ENCODE data around the gene ZC3H4.

GRCh38 chr19:47146920-47147319 is 33.3 kb upstream of the ZC3H4 start:
- no peak for TF ChIP-seq EZH2 (IDR thresholded peaks at IDR 0.05; ENCODE audit: borderline replicate concordance, low read depth, low read length, poor library complexity, severe bottlenecking)
- TF ChIP-seq, protein P1, sequence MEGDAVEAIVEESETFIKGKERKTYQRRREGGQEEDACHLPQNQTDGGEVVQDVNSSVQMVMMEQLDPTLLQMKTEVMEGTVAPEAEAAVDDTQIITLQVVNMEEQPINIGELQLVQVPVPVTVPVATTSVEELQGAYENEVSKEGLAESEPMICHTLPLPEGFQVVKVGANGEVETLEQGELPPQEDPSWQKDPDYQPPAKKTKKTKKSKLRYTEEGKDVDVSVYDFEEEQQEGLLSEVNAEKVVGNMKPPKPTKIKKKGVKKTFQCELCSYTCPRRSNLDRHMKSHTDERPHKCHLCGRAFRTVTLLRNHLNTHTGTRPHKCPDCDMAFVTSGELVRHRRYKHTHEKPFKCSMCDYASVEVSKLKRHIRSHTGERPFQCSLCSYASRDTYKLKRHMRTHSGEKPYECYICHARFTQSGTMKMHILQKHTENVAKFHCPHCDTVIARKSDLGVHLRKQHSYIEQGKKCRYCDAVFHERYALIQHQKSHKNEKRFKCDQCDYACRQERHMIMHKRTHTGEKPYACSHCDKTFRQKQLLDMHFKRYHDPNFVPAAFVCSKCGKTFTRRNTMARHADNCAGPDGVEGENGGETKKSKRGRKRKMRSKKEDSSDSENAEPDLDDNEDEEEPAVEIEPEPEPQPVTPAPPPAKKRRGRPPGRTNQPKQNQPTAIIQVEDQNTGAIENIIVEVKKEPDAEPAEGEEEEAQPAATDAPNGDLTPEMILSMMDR (conservative IDR thresholded peaks at IDR 0.05; ENCODE audit: low read depth, low read length) = no peak

Data from A673 (cell line).